Lung (tissue), 12 donors: Measurements from ENCODE around the gene ZFYVE28. TPM values are rescaled to one million over a fixed set of nuclear protein-coding genes. Genes with fewer than 3 reads are reported as not detected.

ENCODE experiments used
- ATAC-seq: fragments of 200-7000 bp; cut with Tn5 transposase; one replicate; pipeline ENCODE4 v1.9.1; 2020; ENCODE audit warnings: moderate number of reproducible peaks; ENCODE audit not compliant: insufficient read depth, low FRiP score
- DNase-seq, 3 donors: peaks; one replicate each; pipeline ENCODE4 v3.0.0-alpha.2; 2013 to 2017
- H3K27ac ChIP-seq, 2 donors: one replicate each; pipeline ENCODE4 v1.5.1; 2013; ENCODE audit warnings: mild to moderate bottlenecking in 2 of 2, moderate library complexity in 2 of 2, control low read depth in 1 of 2, inconsistent platforms in 1 of 2, low read depth in 1 of 2, low read length in 1 of 2
- H3K27me3 ChIP-seq, 3 donors: one replicate each; pipeline ENCODE4 v1.5.1; 2013; ENCODE audit warnings: low read length in 2 of 3; ENCODE audit not compliant: control insufficient read depth in 3 of 3, insufficient read depth in 3 of 3
- H3K36me3 ChIP-seq, 4 donors: one replicate each; pipeline ENCODE4 v1.5.1; 2013; ENCODE audit warnings: low read length in 4 of 4, mild to moderate bottlenecking in 1 of 4, moderate library complexity in 1 of 4; ENCODE audit not compliant: control insufficient read depth in 4 of 4, insufficient read depth in 4 of 4
- H3K4me1 ChIP-seq, 5 donors: one replicate each; pipeline ENCODE4 v1.5.1; 2013; ENCODE audit warnings: low read length in 5 of 5, mild to moderate bottlenecking in 2 of 5, moderate library complexity in 1 of 5; ENCODE audit not compliant: control insufficient read depth in 5 of 5, insufficient read depth in 5 of 5
- H3K4me3 ChIP-seq: one replicate; pipeline ENCODE4 v1.5.1; 2013; ENCODE audit warnings: mild to moderate bottlenecking, control low read depth, moderate library complexity
- H3K9ac ChIP-seq, 2 donors: one replicate each; pipeline ENCODE4 v1.5.1; 2013; ENCODE audit warnings: low read length in 2 of 2, control low read depth in 1 of 2; ENCODE audit not compliant: insufficient read depth in 1 of 2
- H3K9me3 ChIP-seq, 4 donors: one replicate each; pipeline ENCODE4 v1.5.1; 2013; ENCODE audit warnings: low read length in 3 of 4, mild to moderate bottlenecking in 1 of 4, moderate library complexity in 1 of 4; ENCODE audit not compliant: control insufficient read depth in 4 of 4, insufficient read depth in 3 of 4
- CTCF ChIP-seq: IDR thresholded peaks from 2 replicates; pipeline ENCODE4 v1.5.1; 2012; ENCODE audit warnings: mild to moderate bottlenecking; ENCODE audit errors: control extremely low read depth, extremely low read depth
- WGBS, 2 donors: extraction: QIAGEN DNeasy Blood & Tissue Kit; methylation state at CpG; one replicate each; pipeline ENCODE4 v1.1.7; 2013; 5-methylcytosine and 5-hydroxymethylcytosine counted together
- polyA plus RNA-seq, 2 donors: library from polyadenylated mRNA; stranded (reverse); fragments of 200-250 nt; gene quantifications; one replicate each; pipeline ENCODE4 v1.2.1, GENCODE V29; 2013
- total RNA-seq, 2 donors: library from RNA; depleted of rRNA in 1 of 2; stranded (reverse); fragments of >200 nt in 1 of 2; gene quantifications; one replicate each; pipeline ENCODE4 v1.2.1, GENCODE V29; 2014 to 2021
- donor health status: control.
- donor health status: control.
- donor health status: Bipolar disorder and iron deficiency.
- donor health status: healthy.
- donor health status: DM: yes; HTN: yes; CAD: no.

The ZFYVE28 gene
- total and polyA plus RNA-seq, 4 donors = 6.8 to 10.3 (median 7.6) TPM

- no peak for TF ChIP-seq CTCF
- 77 to 86% methylated on average over 4 of the region's 4 CpGs for WGBS, 2 donors
- Histone ChIP-seq H3K27me3 (peaks cover 0 to 30% (median 28%) of the 10 kb centered on the region in 3 donors), H3K4me3 (no peak overlapping the region), H3K27ac (no peak overlapping the region), H3K36me3 (no peaks in the 10 kb centered on the region), H3K9ac (no peak overlapping the region), H3K9me3 (peaks cover 0 to 2% (median 0%) of the 10 kb centered on the region in 4 donors), H3K4me1 (peaks cover 0 to 11% (median 0%) of the 10 kb centered on the region in 5 donors)
- no peak for ATAC-seq
- no peak for DNase-seq
These were observed 4.6 kb upstream of the ZFYVE28 start for GRCh38 chr4:2423066-2423465.

- Histone ChIP-seq H3K9me3 (peaks cover 0 to 2% (median 0%) of the 10 kb centered on the region in 4 donors), H3K4me3 (no peak overlapping the region), H3K27me3 (peaks cover 0 to 37% (median 32%) of the 10 kb centered on the region in 3 donors), H3K9ac (no peak overlapping the region), H3K4me1 (peaks cover 0 to 13% (median 0%) of the 10 kb centered on the region in 5 donors), H3K36me3 (no peaks in the 10 kb centered on the region), H3K27ac (no peak overlapping the region)
- ATAC-seq = no peak
- TF ChIP-seq CTCF = no peak
- WGBS, 2 donors = 84% methylated on average over 6 of the region's 6 CpGs
- no peak for DNase-seq
These were observed 3.5 kb upstream of the ZFYVE28 start for GRCh38 chr4:2421928-2422327.

- ATAC-seq (no peak), DNase-seq (no peak)
- Histone ChIP-seq H3K27ac (no peak overlapping the region), H3K9ac (no peak overlapping the region), H3K27me3 (peaks cover 0 to 57% (median 52%) of the 10 kb centered on the region in 3 donors), H3K9me3 (peaks cover 0 to 2% (median 0%) of the 10 kb centered on the region in 4 donors), H3K4me1 (peaks cover 0 to 13% (median 0%) of the 10 kb centered on the region in 5 donors), H3K4me3 (no peak overlapping the region), H3K36me3 (no peaks in the 10 kb centered on the region)
- 40 to 45% methylated on average over 9 of the region's 9 CpGs for WGBS, 2 donors
- no peak for TF ChIP-seq CTCF
These were observed 1.4 kb upstream of the ZFYVE28 start for GRCh38 chr4:2419814-2420213.
